LNCAP (cell line): ENCODE results near the gene AK4.

ENCODE experiments used
- TF ChIP-seq, protein P1 (sequence below): fragments of 450-650 bp; IDR thresholded peaks from 2 replicates; pipeline ENCODE4 v1.5.1; 2017; ENCODE audit warnings: mild to moderate bottlenecking

Gene AK4

DNA sequence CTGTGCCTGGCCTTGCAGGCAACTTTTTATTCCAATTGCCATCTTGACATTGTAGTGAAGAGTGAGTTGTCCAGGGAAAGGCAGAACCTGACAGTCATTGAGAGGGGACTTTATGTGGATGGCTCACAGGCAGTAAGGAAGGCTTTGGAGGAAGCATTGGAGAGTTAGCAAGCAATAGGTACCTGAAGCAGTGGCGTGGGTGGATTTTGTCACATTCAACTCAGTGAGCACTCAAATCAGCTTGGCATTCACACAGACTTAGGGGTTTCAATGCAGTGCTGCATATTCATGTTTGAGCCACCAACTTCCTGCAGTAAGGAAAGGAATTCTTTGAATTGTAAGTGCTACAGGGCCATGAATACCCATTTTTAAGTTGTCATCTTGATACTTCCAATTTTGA, 69.0 kb downstream of the AK4 start:
- TF ChIP-seq, protein P1, sequence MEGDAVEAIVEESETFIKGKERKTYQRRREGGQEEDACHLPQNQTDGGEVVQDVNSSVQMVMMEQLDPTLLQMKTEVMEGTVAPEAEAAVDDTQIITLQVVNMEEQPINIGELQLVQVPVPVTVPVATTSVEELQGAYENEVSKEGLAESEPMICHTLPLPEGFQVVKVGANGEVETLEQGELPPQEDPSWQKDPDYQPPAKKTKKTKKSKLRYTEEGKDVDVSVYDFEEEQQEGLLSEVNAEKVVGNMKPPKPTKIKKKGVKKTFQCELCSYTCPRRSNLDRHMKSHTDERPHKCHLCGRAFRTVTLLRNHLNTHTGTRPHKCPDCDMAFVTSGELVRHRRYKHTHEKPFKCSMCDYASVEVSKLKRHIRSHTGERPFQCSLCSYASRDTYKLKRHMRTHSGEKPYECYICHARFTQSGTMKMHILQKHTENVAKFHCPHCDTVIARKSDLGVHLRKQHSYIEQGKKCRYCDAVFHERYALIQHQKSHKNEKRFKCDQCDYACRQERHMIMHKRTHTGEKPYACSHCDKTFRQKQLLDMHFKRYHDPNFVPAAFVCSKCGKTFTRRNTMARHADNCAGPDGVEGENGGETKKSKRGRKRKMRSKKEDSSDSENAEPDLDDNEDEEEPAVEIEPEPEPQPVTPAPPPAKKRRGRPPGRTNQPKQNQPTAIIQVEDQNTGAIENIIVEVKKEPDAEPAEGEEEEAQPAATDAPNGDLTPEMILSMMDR, result no peak

- TF ChIP-seq, protein P1, result no peak
These were observed 73.8 kb downstream of the AK4 start for GRCh38 chr1:65221638-65222339.

- TF ChIP-seq, protein P1, result no peak
These were observed 74.4 kb downstream of the AK4 start for GRCh38 chr1:65222340-65222940.

DNA sequence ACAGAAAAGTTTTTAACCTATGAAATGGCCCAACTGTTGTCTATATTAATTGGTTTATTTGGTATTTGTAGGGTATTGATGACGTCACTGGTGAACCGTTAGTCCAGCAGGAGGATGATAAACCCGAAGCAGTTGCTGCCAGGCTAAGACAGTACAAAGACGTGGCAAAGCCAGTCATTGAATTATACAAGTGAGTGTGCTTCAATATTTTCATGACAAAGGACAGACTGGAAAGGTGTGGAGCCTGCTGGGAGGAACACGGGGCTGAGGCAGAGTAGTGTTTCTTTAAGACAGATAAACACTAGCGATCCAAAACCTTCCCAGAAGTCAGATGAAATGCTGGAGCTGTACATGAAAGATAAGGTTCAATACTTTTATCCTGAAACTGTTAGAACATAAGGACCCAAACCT, 76.7 kb downstream of the AK4 start:
- TF ChIP-seq, protein P1, result no peak

- TF ChIP-seq, protein P1, result no peak
These were observed 77.2 kb downstream of the AK4 start for GRCh38 chr1:65225179-65225578.

GRCh38 chr1:65229201-65229600, 81.2 kb downstream of the AK4 start:
- TF ChIP-seq, protein P1, result no peak

DNA sequence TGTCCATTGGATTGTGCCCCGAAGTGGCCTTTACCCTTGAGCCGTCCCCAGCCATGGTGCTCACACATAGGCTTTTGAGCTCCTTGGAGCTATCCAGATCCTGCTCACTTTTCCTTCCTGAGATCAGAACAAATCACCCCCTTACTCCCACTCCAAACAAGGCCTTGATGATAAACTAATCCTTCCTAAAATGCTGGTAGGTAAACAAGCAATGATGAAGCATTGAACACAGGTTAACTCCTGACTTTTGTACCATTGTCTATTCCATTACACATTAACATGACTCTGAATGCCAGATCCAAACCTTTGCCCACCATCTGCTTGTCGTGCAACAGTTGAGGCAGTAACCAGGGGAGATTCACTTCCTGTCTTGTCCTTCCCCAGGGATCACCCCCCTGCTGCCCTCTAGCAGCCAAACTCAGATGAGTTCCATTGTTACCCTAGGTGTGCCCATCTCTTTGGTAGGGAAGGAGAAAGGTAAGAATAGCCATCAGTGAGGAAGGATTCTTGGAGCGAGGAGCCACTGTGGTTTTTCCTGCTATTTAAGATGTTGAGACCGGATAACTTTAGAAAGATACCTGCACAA, 81.8 kb downstream of the AK4 start:
- TF ChIP-seq, protein P1, result no peak
